22Rv1 (cell line): ENCODE data around the gene MRS2.

Source experiments
- CTCF ChIP-seq: fragments of 450-650 bp; IDR thresholded peaks from 2 replicates; pipeline ENCODE4 v1.5.1; 2017; ENCODE audit warnings: mild to moderate bottlenecking
- ZFX ChIP-seq: fragments of 450-650 bp; IDR thresholded peaks from 2 replicates; pipeline ENCODE4 v1.6.1; 2017; ENCODE audit warnings: antibody characterized with exemption, borderline replicate concordance

- TF ChIP-seq CTCF (no peak), ZFX (no peak)
Measured at GRCh38 chr6:24448396-24448795, 45.7 kb downstream of the MRS2 start.
